GM12878 (cell line): ENCODE measurements around the gene BNC2.

ENCODE experiments used
- BRCA1 ChIP-seq: IDR thresholded peaks from 2 replicates; pipeline ENCODE4 v1.6.1; 2011; ENCODE audit warnings: low read depth, low read length, improper control_type of control experiment
- EGR1 ChIP-seq, 2 experiments: IDR thresholded peaks; 1 replicate in 1 of 2; 2 replicates in 1 of 2; pipeline ENCODE4 v1.6.1; 2011 to 2012; ENCODE audit warnings: low read depth in 2 of 2, low read length in 2 of 2, borderline replicate concordance in 1 of 2, mild to moderate bottlenecking in 1 of 2, moderate library complexity in 1 of 2
- EZH2 ChIP-seq: IDR thresholded peaks from 2 replicates; pipeline ENCODE4 v1.6.1; 2012; ENCODE audit warnings: low read depth, mild to moderate bottlenecking, control low read depth, inconsistent platforms, low read length, borderline replicate concordance; ENCODE audit not compliant: control insufficient read depth
- KAT2A ChIP-seq: conservative IDR thresholded peaks from 2 replicates; pipeline ENCODE4 v1.6.1; 2011; ENCODE audit warnings: low read depth, low read length; ENCODE audit not compliant: control insufficient read depth
- NR2C2 ChIP-seq: IDR thresholded peaks from 2 replicates; pipeline ENCODE4 v1.6.1; 2011; ENCODE audit warnings: borderline replicate concordance, low read depth; ENCODE audit not compliant: control insufficient read depth, insufficient read length
- POLR2A ChIP-seq: IDR thresholded peaks from 2 replicates; pipeline ENCODE4 v1.6.1; 2011; ENCODE audit warnings: low read depth, mild to moderate bottlenecking, low read length
- POLR2AphosphoS5 ChIP-seq: IDR thresholded peaks from 2 replicates; pipeline ENCODE4 v1.6.1; 2011; ENCODE audit warnings: mild to moderate bottlenecking, low read length, inconsistent platforms
- RBBP5 ChIP-seq: fragments of 200-600 bp; sonication (generic); conservative IDR thresholded peaks from 2 replicates; pipeline ENCODE4 v1.6.1; 2016
- RCOR1 ChIP-seq: conservative IDR thresholded peaks from 2 replicates; pipeline ENCODE4 v1.6.1; 2012; ENCODE audit warnings: low read depth, low read length, improper control_type of control experiment
- SMC3 ChIP-seq: IDR thresholded peaks from 2 replicates; pipeline ENCODE4 v1.6.1; 2011; ENCODE audit warnings: low read length, improper control_type of control experiment, borderline replicate concordance
- SP1 ChIP-seq: IDR thresholded peaks from one replicate; pipeline ENCODE4 v1.6.1; 2011; ENCODE audit warnings: low read depth, low read length
- TAF1 ChIP-seq: IDR thresholded peaks from 2 replicates; pipeline ENCODE4 v1.6.1; 2011; ENCODE audit warnings: mild to moderate bottlenecking, low read depth, low read length, borderline replicate concordance
- USF2 ChIP-seq: IDR thresholded peaks from 2 replicates; pipeline ENCODE4 v1.6.1; 2011; ENCODE audit warnings: low read depth, low read length, improper control_type of control experiment, borderline replicate concordance
- TF ChIP-seq, protein P1 (sequence below), 3 experiments: IDR thresholded peaks in 2 of 3; conservative IDR thresholded peaks in 1 of 3; 2 replicates each; pipeline ENCODE4 v1.5.1; 2011; ENCODE audit warnings: low read depth in 3 of 3, low read length in 3 of 3, mild to moderate bottlenecking in 3 of 3, control low read depth in 2 of 3, moderate library complexity in 2 of 3, inconsistent platforms in 1 of 3, mixed read lengths in 1 of 3; ENCODE audit not compliant: control insufficient read depth in 2 of 3, insufficient read depth in 1 of 3; ENCODE audit errors: extremely low read depth in 1 of 3

DNA sequence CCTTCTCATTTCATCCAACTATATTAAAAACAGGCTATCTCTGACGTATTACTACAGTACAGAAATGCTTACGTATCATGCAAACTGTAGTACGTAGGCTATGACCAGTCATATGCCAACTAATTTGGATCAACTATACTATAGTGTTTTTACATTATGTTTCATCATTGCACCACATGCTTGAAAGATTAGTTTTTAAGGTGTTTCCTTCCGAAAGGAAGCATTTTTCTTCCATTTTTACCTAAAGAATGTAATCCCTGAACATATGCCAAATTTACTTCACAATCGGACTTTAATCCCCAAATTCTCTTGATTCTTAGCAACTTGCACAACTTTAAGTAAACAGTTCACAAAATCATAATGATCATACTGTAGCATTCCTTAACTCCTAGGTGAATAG is 153.9 kb downstream of the BNC2 start:
- TF ChIP-seq SP1 (no peak), POLR2AphosphoS5 (no peak), KAT2A (no peak), EZH2 (no peak), NR2C2 (no peak), SMC3 (no peak), TAF1 (no peak), USF2 (no peak), RCOR1 (no peak), POLR2A (no peak), BRCA1 (no peak), RBBP5 (no peak), EGR1 (IDR thresholded peaks at IDR 0.05; ENCODE audit: borderline replicate concordance in 1 of 2, low read depth in 2 of 2, low read length in 2 of 2) (no peak)
- TF ChIP-seq, protein P1, sequence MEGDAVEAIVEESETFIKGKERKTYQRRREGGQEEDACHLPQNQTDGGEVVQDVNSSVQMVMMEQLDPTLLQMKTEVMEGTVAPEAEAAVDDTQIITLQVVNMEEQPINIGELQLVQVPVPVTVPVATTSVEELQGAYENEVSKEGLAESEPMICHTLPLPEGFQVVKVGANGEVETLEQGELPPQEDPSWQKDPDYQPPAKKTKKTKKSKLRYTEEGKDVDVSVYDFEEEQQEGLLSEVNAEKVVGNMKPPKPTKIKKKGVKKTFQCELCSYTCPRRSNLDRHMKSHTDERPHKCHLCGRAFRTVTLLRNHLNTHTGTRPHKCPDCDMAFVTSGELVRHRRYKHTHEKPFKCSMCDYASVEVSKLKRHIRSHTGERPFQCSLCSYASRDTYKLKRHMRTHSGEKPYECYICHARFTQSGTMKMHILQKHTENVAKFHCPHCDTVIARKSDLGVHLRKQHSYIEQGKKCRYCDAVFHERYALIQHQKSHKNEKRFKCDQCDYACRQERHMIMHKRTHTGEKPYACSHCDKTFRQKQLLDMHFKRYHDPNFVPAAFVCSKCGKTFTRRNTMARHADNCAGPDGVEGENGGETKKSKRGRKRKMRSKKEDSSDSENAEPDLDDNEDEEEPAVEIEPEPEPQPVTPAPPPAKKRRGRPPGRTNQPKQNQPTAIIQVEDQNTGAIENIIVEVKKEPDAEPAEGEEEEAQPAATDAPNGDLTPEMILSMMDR (IDR thresholded peaks at IDR 0.05 in 2 of 3, conservative IDR thresholded peaks at IDR 0.05 in 1 of 3; ENCODE audit: control insufficient read depth in 2 of 3, extremely low read depth in 1 of 3, insufficient read depth in 1 of 3, low read depth in 3 of 3, low read length in 3 of 3), result no peak
